IPS-18a (cell line): ENCODE measurements around the gene IFITM10.
"Not testable (repeated sequence)": the region's sequence is repeated elsewhere in the genome, so short reads cannot be mapped to it uniquely, and the experiment has no call there.

ENCODE experiments used
- H3K27ac ChIP-seq: one replicate; pipeline ENCODE4 v1.5.1; 2013; ENCODE audit warnings: low read length
- H3K27me3 ChIP-seq: one replicate; pipeline ENCODE4 v1.6.1; 2013; ENCODE audit warnings: mild to moderate bottlenecking, low read length; ENCODE audit not compliant: control insufficient read depth, insufficient read depth
- H3K36me3 ChIP-seq: one replicate; pipeline ENCODE4 v1.6.1; 2013; ENCODE audit warnings: low read depth, low read length; ENCODE audit not compliant: control insufficient read depth
- H3K4me1 ChIP-seq: one replicate; pipeline ENCODE4 v1.6.1; 2013; ENCODE audit warnings: low read depth, low read length; ENCODE audit not compliant: control insufficient read depth
- H3K4me3 ChIP-seq: one replicate; pipeline ENCODE4 v1.5.1; 2013; ENCODE audit warnings: low read length
- H3K9ac ChIP-seq: one replicate; pipeline ENCODE4 v1.6.1; 2013; ENCODE audit warnings: mild to moderate bottlenecking, low read length, moderate library complexity
- H3K9me3 ChIP-seq: one replicate; pipeline ENCODE4 v1.6.1; 2013; ENCODE audit warnings: low read depth, low read length; ENCODE audit not compliant: control insufficient read depth

The IFITM10 gene

GRCh38 chr11:1776331-1776851 is 26.0 kb upstream of the IFITM10 start:
- Histone ChIP-seq H3K27me3 (no peaks in the 10 kb centered on the region), H3K27ac (no peak overlapping the region)

DNA sequence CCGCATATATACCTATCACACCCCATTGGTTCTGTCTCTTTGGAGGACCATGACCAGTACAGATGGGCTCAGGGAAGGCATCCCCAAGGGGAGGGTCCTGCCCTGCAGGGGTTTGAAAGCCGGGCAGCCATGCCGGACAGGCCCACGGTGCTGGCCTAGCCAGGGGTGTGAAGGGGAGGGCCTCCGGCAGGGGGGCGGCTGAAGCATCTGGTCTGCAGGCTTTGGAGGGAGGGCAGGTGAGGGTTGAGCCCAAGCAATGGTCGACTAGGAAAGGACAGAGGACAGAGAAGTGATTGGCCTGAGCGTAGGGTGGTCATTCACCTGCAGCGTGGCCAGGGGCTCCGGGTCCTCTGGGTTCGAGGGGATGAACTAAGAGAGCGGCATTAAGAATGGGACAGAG is 24.5 kb upstream of the IFITM10 start:
- no peaks in the 10 kb centered on the region for H3K9me3 ChIP-seq

More at GRCh38 chr11:1776331-1776851, 26.0 kb upstream of the IFITM10 start:
- Histone ChIP-seq H3K9ac (no peak overlapping the region), H3K36me3 (no peaks in the 10 kb centered on the region), H3K4me3 (no peak overlapping the region), H3K9me3 (no peaks in the 10 kb centered on the region), H3K4me1 (peaks cover 10% of the 10 kb centered on the region)

GRCh38 chr11:1773994-1774550 is 23.7 kb upstream of the IFITM10 start:
- H3K4me1 ChIP-seq = peaks cover 10% of the 10 kb centered on the region
- no peaks in the 10 kb centered on the region for H3K9me3 ChIP-seq
- H3K27me3 ChIP-seq = no peaks in the 10 kb centered on the region
- no peak overlapping the region for H3K4me3 ChIP-seq
- H3K9ac ChIP-seq = no peak overlapping the region
- H3K36me3 ChIP-seq = no peaks in the 10 kb centered on the region
- H3K27ac ChIP-seq = no peak overlapping the region

More for the DNA sequence above, 24.5 kb upstream of the IFITM10 start:
- no peak overlapping the region for H3K27ac ChIP-seq
- H3K27me3 ChIP-seq = no peaks in the 10 kb centered on the region
- peaks cover 10% of the 10 kb centered on the region for H3K4me1 ChIP-seq
- H3K36me3 ChIP-seq = no peaks in the 10 kb centered on the region
- H3K4me3 ChIP-seq = no peak overlapping the region
- H3K9ac ChIP-seq = no peak overlapping the region

- no peak overlapping the region for H3K27ac ChIP-seq
- no peaks in the 10 kb centered on the region for H3K9me3 ChIP-seq
- H3K36me3 ChIP-seq = no peaks in the 10 kb centered on the region
- H3K4me1 ChIP-seq = peaks cover 10% of the 10 kb centered on the region
- H3K4me3 ChIP-seq = no peak overlapping the region
- no peak overlapping the region for H3K9ac ChIP-seq
- H3K27me3 ChIP-seq = no peaks in the 10 kb centered on the region
Measured at GRCh38 chr11:1773131-1773993, 23.0 kb upstream of the IFITM10 start.

DNA sequence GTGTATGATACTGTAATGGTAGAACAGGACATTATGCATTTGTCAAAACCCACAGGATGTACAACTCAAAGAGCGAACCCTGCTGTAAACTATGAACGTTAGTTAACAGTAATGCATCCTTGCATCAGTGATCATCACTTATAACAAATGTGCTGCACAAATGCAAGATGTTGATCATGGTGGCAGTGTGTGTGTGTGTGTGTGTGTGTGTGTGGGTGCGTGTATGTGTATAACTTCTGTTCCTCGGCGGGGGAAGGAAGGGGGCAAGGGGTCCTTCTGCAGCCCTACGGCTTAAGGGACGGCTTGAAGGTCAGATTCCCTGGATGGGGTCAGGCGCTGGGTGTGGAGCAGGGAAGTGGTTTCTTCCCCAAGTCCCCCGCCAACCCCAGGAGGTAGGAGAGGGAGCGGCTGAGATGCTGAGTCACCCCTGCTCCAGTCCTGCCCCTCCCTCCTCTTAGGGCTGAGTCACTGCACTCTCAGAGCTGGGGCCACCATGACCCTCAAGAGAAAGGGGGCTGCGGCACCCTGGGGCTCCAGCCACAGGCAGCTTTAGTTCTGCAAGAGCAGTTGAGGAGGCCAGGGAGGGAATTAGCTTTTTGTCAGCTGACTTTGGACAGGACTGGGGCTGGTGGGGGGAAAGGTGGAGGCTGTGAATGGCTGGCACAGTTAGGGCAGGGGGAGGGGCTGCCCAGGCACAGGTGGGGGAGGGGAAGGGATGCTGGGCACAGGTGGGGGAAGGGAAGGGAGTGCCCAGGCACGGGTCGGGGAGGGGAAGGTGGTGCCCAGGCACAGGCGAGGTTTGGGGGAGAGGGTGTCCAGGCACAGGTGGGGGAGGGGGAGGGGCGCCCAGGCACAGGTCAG is 22.1 kb upstream of the IFITM10 start:
- Histone ChIP-seq H3K4me1 (peaks cover 10% of the 10 kb centered on the region), H3K27me3 (no peaks in the 10 kb centered on the region), H3K4me3 (no peak overlapping the region), H3K27ac (peak overlapping the region; percentile 37), H3K9me3 (no peaks in the 10 kb centered on the region), H3K36me3 (no peaks in the 10 kb centered on the region), H3K9ac (no peak overlapping the region)

DNA sequence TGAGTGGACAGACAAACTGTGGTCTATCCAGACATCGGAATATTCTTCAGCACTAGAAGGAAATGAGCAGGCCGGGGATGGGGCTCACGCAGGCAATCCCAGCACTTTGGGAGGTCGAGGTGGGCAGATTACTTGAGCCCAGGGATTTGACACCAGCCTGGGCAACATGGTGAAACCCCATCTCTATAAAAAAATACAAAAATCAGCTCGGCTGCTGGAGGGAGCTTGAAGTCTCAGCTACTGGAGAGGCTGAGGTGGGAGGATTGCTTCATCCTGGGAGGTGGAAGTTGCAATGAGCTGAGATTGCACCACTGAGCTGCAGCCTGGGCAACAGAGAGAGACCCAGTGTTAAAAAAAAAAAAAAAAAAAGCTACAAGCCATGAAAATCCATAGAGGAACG is 21.3 kb upstream of the IFITM10 start:
- Histone ChIP-seq H3K27me3 (no peaks in the 10 kb centered on the region), H3K4me3 (no peak overlapping the region), H3K36me3 (no peaks in the 10 kb centered on the region), H3K9ac (no peak overlapping the region), H3K4me1 (peaks cover 10% of the 10 kb centered on the region), H3K9me3 (no peaks in the 10 kb centered on the region), H3K27ac (no peak overlapping the region)

DNA sequence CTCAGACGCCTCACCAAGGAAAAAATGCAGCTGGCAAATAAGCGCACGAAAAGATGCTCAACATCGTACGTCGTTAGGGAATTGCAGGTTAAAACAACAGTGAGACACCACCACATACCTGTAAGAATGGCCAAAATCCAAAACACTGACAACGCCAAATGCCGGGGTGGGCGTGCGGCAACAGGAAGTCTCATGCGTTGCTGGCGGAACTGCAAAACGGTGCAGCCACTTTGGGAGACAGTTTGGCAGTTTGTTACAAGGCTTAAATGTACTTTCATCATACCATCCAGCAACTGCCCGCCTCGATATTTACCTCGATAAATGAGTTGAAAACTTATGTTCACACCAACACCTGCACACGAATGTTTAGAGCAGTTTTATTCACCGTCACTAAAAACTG is 20.9 kb upstream of the IFITM10 start:
- Histone ChIP-seq H3K27ac (no peak overlapping the region), H3K27me3 (no peaks in the 10 kb centered on the region), H3K36me3 (no peaks in the 10 kb centered on the region), H3K9ac (no peak overlapping the region), H3K4me3 (no peak overlapping the region), H3K9me3 (no peaks in the 10 kb centered on the region), H3K4me1 (peaks cover 10% of the 10 kb centered on the region)

DNA sequence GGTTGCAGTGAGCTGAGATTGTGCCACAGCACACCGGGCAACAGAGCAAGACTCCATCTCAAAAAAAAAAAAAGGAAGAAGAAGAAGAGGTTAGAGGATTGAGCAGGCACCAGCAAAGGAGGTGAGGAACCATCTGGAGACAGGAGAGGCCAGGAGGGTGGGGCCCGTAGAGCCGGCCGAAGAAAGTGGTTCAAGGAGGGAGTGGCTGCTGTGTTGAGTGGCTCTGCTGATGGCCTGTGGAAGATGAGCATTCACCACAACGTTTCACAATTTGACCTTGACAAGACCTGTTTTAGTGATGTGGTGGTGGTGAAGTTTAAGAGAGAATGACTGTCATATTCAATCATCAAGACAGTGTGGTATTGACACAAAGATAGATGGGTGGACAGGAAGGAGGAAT is 20.1 kb upstream of the IFITM10 start:
- Histone ChIP-seq H3K36me3 (no peaks in the 10 kb centered on the region), H3K9me3 (no peaks in the 10 kb centered on the region), H3K4me1 (peaks cover 10% of the 10 kb centered on the region), H3K4me3 (no peak overlapping the region), H3K27ac (no peak overlapping the region), H3K27me3 (no peaks in the 10 kb centered on the region), H3K9ac (no peak overlapping the region)

DNA sequence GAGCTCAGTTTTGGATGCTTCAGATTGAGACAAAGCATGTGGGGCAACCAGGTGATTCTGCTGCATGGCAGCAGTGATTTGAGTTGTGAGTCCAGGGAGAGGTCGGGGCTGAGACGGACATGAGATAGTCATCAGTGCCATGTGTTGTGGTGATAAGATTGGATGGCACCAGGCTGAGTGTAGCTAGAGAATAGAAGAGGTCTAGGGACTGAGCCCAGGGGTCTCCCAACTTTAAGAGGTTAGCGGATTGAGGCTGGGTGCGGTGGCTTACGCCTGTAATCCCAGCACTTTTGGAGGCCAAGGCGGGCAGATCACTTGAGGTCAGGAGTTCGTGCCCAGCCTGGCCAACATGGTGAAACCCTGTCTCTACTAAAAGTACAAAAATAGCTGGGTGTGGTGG is 19.7 kb upstream of the IFITM10 start:
- Histone ChIP-seq H3K36me3 (no peaks in the 10 kb centered on the region), H3K27me3 (no peaks in the 10 kb centered on the region), H3K27ac (no peak overlapping the region), H3K4me3 (no peak overlapping the region), H3K9ac (no peak overlapping the region), H3K9me3 (no peaks in the 10 kb centered on the region), H3K4me1 (peaks cover 10% of the 10 kb centered on the region)

DNA sequence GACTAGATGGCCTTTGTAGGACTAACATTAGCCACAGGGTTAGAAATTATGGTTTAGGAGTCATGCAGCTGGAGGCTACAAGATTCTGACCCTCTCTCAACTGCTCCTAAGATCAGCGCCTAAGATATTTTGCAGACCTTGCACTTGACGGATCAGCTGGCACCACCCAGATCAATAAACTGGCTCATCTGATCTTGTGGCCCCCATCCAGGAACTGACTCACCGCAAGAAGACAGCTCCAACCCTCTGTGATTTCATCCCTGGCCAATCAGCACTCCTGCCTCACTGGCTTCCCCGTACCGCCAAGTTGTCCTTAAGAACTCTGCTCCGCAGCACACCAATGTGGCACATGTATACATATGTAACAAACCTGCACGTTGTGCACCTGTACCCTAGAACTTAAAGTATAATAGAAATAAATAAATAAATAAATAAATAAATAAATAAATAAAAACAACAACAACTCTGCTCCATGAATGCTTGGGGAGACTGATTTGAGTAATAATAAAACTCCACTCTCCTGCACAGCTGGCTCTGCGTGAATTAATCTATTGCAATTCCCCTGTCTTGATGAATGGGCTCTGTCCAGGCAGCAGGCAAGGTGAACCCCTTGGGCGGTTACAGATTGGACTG is 19.0 kb upstream of the IFITM10 start:
- H3K9ac ChIP-seq, H3K4me1 ChIP-seq, H3K9me3 ChIP-seq, H3K4me3 ChIP-seq, H3K27ac ChIP-seq, H3K27me3 ChIP-seq, H3K36me3 ChIP-seq: not testable (repeated sequence)

DNA sequence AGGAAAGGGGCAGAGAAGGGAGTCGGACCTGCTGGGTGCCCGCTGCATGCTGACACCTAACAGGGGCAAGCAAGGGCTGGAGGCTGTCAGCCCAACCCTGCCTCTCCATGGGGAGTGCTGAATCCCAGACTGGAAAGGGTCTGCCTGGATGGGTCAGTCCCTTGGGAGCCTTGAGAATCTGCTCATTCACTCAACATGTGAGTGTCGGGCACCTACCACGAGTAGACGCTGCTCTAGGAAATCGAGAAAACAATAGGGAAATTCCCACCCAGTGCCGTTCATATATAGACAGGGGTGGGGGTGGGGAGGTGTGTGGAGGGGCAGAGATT is 17.7 kb upstream of the IFITM10 start:
- Histone ChIP-seq H3K4me1 (peaks cover 6% of the 10 kb centered on the region), H3K9me3 (no peaks in the 10 kb centered on the region), H3K9ac (no peak overlapping the region), H3K27ac (no peak overlapping the region), H3K36me3 (no peaks in the 10 kb centered on the region), H3K27me3 (no peaks in the 10 kb centered on the region), H3K4me3 (no peak overlapping the region)
